WTC11 (cell line): ENCODE results near the gene MAP1LC3B. TPM values are rescaled to one million over a fixed set of nuclear protein-coding genes. Genes with fewer than 3 reads are reported as not detected.

Experiments
- ATAC-seq: fragments of 200-7000 bp; cut with Tn5 transposase; 2 replicates; pipeline ENCODE4 v1.10.0; 2021; ENCODE audit warnings: mild to moderate bottlenecking, moderate library complexity
- CTCF ChIA-PET: fragments of 300-600 bp; sonication (Branson Sonifier 250); formaldehyde crosslinking; loops from one replicate; lab custom pipeline; 2021; ENCODE audit warnings: antibody characterized with exemption; lab: Charles Lee
- POLR2A ChIA-PET: fragments of 350-600 bp; sonication (Branson Sonifier 250); formaldehyde crosslinking; loops from one replicate; lab custom pipeline; 2021; ENCODE audit warnings: antibody characterized with exemption; lab: Charles Lee
- DNase-seq: peaks from one replicate; pipeline ENCODE4 v3.0.0; 2021; ENCODE audit warnings: low spot score
- H3K27ac Mint-ChIP-seq: 2 replicates; pipeline ENCODE4 v1.8.0; 2021; ENCODE audit warnings: mixed read lengths
- H3K27me3 Mint-ChIP-seq: 2 replicates; pipeline ENCODE4 v1.8.0; 2021; ENCODE audit warnings: low read depth, mild to moderate bottlenecking, moderate library complexity, mixed read lengths
- H3K36me3 Mint-ChIP-seq: 2 replicates; pipeline ENCODE4 v1.8.0; 2021; ENCODE audit warnings: mixed read lengths
- H3K4me1 Mint-ChIP-seq: 2 replicates; pipeline ENCODE4 v1.8.0; 2022; ENCODE audit warnings: mixed read lengths
- H3K4me3 Mint-ChIP-seq: 2 replicates; pipeline ENCODE4 v1.8.0; 2021; ENCODE audit warnings: mild to moderate bottlenecking, moderate library complexity, mixed read lengths
- H3K9me3 Mint-ChIP-seq: 2 replicates; pipeline ENCODE4 v1.8.0; 2021; ENCODE audit warnings: mixed read lengths
- ARID4B ChIP-seq: sonication (generic); formaldehyde crosslinking; IDR thresholded peaks from 2 replicates; pipeline ENCODE4 v1.8.0; 2023; ENCODE audit warnings: missing genetic modification reagents, mild to moderate bottlenecking, borderline replicate concordance
- ATF6 ChIP-seq: sonication (generic); formaldehyde crosslinking; IDR thresholded peaks from 2 replicates; pipeline ENCODE4 v1.8.1; 2023; ENCODE audit warnings: mild to moderate bottlenecking, missing genetic modification reagents
- CREM ChIP-seq: sonication (generic); formaldehyde crosslinking; IDR thresholded peaks from 2 replicates; pipeline ENCODE4 v1.8.1; 2022; ENCODE audit warnings: mild to moderate bottlenecking, missing genetic modification reagents, moderate library complexity
- EMX1 ChIP-seq: fragments of 250-450 bp; sonication (Bioruptor Pico); IDR thresholded peaks from 2 replicates; pipeline ENCODE4 v1.8.0; 2021; ENCODE audit warnings: mild to moderate bottlenecking
- ERG ChIP-seq: fragments of 250-450 bp; sonication (Bioruptor Pico); IDR thresholded peaks from 2 replicates; pipeline ENCODE4 v1.8.0; 2021; ENCODE audit warnings: mild to moderate bottlenecking
- FOXP4 ChIP-seq: sonication (generic); formaldehyde crosslinking; IDR thresholded peaks from 2 replicates; pipeline ENCODE4 v1.8.0; 2022; ENCODE audit warnings: mild to moderate bottlenecking, missing genetic modification reagents
- JUN ChIP-seq: sonication (generic); formaldehyde crosslinking; IDR thresholded peaks from 2 replicates; pipeline ENCODE4 v1.8.0; 2023; ENCODE audit warnings: mild to moderate bottlenecking, missing genetic modification reagents
- NFYB ChIP-seq: sonication (generic); formaldehyde crosslinking; conservative IDR thresholded peaks from 2 replicates; pipeline ENCODE4 v1.8.0; 2022; ENCODE audit warnings: low read depth, missing genetic modification reagents
- NR1H2 ChIP-seq: sonication (generic); formaldehyde crosslinking; IDR thresholded peaks from 2 replicates; pipeline ENCODE4 v1.9.0; 2021; ENCODE audit warnings: mild to moderate bottlenecking, moderate library complexity, missing genetic modification reagents
- PRRX2 ChIP-seq: fragments of 250-450 bp; sonication (Bioruptor Pico); IDR thresholded peaks from 2 replicates; pipeline ENCODE4 v1.8.0; 2021; ENCODE audit warnings: mild to moderate bottlenecking
- RELA ChIP-seq: sonication (generic); formaldehyde crosslinking; IDR thresholded peaks from 2 replicates; pipeline ENCODE4 v1.8.1; 2022; ENCODE audit warnings: missing genetic modification reagents, mild to moderate bottlenecking, borderline replicate concordance
- SP1 ChIP-seq: sonication (generic); formaldehyde crosslinking; conservative IDR thresholded peaks from 2 replicates; pipeline ENCODE4 v1.8.1; 2022; ENCODE audit warnings: missing genetic modification reagents
- USF1 ChIP-seq: sonication (generic); formaldehyde crosslinking; IDR thresholded peaks from 2 replicates; pipeline ENCODE4 v1.8.0; 2022; ENCODE audit warnings: mild to moderate bottlenecking, missing genetic modification reagents
- ZNF396 ChIP-seq: fragments of 250-450 bp; sonication (Bioruptor Pico); IDR thresholded peaks from 2 replicates; pipeline ENCODE4 v1.8.0; 2021; ENCODE audit warnings: mild to moderate bottlenecking, moderate library complexity, borderline replicate concordance
- ZNF423 ChIP-seq: fragments of 250-450 bp; sonication (Bioruptor Pico); IDR thresholded peaks from 2 replicates; pipeline ENCODE4 v2.1.2; 2022; ENCODE audit warnings: mild to moderate bottlenecking, moderate library complexity
- total RNA-seq: library from RNA; stranded (reverse); gene quantifications from 3 replicates; pipeline ENCODE4 v1.2.3, GENCODE V29; 2021

Gene MAP1LC3B
- total RNA-seq, 1 experiment from 2014 or later: 46.9 TPM

GRCh38 chr16:87410968-87411367 is 18.8 kb downstream of the MAP1LC3B start (continued):
- TF ChIP-seq ERG: no peak

GRCh38 chr16:87411375-87412271 is 19.5 kb downstream of the MAP1LC3B start:
- Mint-ChIP-seq H3K4me1 (no peaks in the 10 kb centered on the region), H3K27me3 (no peaks in the 10 kb centered on the region), H3K27ac (no peak overlapping the region), H3K9me3 (no peaks in the 10 kb centered on the region), H3K36me3 (peaks cover 41% of the 10 kb centered on the region), H3K4me3 (no peak overlapping the region)
- ChIA-PET CTCF (no interaction called here), POLR2A (no interaction called here)
- TF ChIP-seq JUN (no peak), ZNF396 (CRISPR knock-in tag) (no peak), NR1H2 (CRISPR knock-in tag) (no peak), CREM (CRISPR knock-in tag) (no peak), PRRX2 (CRISPR knock-in tag) (no peak), ZNF423 (CRISPR knock-in tag) (no peak), ATF6 (no peak), NFYB (CRISPR knock-in tag) (no peak), FOXP4 (CRISPR knock-in tag) (no peak), ARID4B (no peak)
- DNase-seq (no peak), ATAC-seq (no peak)

GRCh38 chr16:87412371-87412995 is 20.3 kb downstream of the MAP1LC3B start:
- H3K36me3 Mint-ChIP-seq: peaks cover 44% of the 10 kb centered on the region
- H3K9me3 Mint-ChIP-seq: no peaks in the 10 kb centered on the region
- CTCF ChIA-PET: interaction anchor here (1.4 kb wide), 1 partner anchor 19 kb away, joined by 7 read pairs; no protein-coding TSS in a partner anchor
- no peak overlapping the region for H3K27ac Mint-ChIP-seq
- ATAC-seq (no peak), DNase-seq (no peak)
- POLR2A ChIA-PET: no interaction called here
- no peak for TF ChIP-seq SP1 (CRISPR knock-in tag)
- TF ChIP-seq ATF6: no peak
- no peak for TF ChIP-seq ZNF423 (CRISPR knock-in tag)
- TF ChIP-seq EMX1: no peak
- no peak for TF ChIP-seq RELA
- no peak for TF ChIP-seq USF1 (CRISPR knock-in tag)
- H3K4me3 Mint-ChIP-seq: no peak overlapping the region
- H3K4me1 Mint-ChIP-seq: no peaks in the 10 kb centered on the region
- H3K27me3 Mint-ChIP-seq: no peaks in the 10 kb centered on the region
